HG03469 (cell line): ENCODE measurements around the gene AFP.

Experiments used
- ATAC-seq: cut with Tn5 transposase; IDR thresholded peaks from one replicate; pipeline ENCODE4 v1.9.1; 2021; ENCODE audit warnings: mild to moderate bottlenecking, moderate library complexity, moderate number of reproducible peaks; ENCODE audit not compliant: unreplicated experiment

The AFP gene

DNA sequence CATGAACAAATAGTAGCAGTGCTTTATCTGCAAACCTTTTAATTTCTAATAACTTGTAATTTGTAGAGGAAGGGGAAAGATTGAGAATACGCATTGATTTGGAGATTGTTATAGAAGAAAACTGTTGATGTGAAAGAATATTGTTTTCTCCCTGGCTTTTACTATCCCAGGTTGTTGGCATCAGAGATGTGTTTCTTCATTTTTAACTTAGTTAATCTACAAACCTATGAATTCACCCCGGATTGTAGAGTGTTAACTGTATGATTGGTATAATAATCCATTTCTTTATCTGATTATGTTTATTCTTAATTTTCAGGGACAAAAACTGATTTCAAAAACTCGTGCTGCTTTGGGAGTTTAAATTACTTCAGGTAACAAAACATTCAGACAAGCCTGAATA lies 18.9 kb downstream of the AFP start:
- ATAC-seq: no peak

DNA sequence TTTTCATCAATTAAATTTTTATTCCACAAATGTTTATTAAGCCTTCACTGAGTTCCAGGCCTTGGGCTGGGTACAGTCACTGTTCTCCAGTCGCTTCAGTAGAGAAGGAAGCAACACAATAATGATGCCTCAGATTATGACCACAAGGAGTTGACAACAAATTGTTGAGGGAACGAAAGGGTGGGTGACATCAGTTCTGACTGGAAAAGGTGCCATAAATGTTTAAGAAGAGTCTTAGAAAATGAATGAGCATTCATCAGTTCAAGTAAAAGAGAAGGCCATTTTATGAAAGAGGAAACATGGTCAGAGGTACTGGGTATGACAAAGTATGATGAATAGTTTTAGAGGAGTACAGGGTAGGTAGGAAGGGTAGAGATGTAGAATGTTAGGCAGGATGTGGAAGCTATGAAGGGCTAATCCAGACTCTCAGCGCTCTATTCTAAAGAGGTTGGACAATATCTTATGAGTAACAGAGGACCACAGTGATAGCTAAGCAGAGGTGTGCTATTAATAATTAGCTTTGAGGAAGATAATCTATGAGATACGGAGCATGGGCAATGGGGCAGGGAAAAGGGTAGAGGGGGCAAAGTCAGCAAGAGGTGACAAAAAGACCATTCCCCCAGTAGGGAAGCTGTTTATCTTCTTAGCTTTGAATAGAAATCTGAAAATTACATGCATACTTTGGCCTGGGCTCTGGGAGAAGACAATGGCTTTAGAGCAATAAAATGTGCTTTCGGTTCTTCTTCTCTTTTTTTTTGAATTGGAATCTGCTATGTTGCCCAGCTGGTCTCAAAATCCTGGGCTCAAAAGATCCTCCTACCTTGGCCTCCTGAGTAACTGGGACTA lies 20.4 kb downstream of the AFP start:
- ATAC-seq: no peak

DNA sequence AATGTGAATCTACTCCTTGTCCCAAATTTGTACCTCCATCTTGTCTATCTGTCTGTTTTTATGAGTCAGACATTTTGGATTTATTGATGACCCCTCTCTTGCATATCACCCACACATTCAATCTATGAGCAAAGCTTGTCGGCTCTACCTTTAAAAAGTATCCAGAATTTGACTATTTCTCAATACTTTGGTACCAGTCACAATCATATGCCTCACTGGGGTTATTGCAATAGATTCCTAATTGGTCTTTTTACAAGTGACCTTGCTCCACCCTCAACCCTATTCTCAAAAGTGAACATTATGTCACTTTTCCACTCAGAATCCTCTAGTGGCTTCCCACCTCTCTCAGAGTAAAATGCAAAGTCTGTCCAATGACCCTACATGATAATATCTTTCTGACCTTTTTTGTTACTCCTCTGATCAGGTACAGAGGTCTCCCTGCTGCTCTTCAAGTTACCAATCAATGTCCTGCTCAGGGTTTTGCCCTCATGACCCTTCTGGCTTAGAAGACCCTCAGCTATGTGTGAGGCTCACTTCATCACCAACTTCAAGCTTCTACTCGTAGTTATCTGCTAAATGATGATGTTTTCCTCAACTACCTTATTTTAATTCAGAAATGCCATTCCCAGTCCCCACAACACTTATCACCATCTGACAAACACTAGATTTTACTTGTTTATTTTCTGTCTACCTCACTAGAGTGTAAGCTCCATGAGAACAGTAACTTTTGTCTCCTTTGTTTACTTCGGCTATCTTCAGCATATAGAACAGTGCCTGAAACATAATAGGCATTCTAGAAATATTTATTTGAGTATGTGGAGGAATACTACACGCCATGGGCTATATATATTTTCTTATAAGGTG lies 22.4 kb downstream of the AFP start:
- no peak for ATAC-seq

DNA sequence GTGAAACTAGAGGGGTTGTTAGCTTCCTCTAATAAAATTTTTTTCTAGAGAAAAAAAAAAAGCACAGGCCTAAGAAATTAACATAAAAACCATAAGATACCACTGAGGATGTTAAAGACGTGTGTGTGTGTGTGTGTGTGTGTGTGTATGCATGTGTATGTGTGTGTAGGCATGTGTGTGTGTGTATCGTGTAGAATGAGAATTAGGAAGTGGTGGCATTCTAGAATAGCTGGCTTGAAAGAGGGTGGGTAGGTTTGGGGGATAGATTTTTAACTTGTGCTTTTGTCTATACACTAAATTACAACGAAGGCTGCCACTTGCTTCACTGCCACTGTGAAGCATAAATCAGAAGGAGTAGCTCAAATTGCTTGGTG lies 23.0 kb downstream of the AFP start:
- ATAC-seq: no peak

DNA sequence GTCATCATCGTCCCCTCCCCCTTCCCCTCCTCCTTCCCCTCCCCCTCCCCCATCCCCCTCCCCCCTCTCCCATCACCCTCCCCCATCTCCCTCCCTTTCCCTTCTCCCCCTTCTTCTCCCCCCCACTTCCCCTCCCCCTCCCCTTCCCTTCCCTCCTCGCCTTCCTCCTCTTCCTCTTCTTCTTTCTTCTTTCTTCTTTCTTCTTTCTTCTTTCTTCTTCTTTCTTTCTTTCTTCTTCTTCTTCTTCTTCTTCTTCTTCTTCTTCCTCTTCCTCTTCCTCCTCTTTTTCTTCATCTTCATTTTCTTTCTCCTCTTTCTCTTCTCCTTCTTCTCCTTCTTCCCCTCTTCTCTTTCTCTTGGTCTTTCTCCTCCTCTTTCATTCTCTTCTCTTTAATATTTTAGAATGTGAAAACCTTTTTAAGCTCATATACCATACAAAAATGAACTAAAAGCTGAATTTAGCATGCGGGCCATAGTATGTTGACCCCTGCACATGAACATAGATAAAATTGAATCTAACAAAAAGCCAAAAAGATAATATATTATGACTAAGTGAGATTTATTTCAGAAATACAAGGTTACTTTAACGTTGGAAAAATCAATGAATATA lies 25.0 kb downstream of the AFP start:
- ATAC-seq: no peak

DNA sequence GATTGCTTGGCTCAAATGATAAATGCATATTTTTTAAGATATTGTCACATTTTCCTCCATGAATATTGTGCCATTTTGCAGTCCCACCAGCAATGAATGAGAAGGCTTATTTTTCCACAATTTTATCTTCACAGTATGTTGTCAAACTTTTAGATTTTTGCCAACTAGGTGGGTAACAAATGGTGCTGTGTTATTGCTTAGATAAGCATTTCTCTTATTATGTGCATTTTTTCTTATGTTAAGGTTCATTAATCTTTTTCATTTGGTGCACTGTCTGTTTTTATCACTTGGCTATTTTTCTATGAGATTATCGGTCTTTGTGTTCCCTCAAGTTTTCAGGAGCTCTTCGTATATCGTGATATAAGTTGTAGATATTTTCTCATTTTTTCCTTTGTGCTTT lies 32.1 kb downstream of the AFP start:
- ATAC-seq: no peak

DNA sequence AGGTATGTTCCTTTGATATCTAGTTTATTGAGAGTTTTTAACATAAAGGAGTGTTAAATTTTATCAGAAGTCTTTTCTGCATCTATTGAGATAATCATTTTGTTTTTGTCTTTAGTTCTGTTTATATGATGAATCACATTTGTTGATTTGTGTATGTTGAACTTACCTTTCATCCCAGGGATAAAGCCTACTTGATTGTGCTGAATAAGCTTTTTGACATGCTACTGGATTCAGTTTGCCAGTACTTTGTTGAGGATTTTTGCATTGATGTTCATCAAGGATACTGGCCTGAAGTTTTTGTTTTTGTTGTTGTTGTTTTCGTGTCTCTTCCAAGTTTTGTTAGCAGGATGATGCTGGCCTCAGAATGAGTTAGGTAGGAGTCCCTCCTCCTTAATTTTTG lies 34.7 kb downstream of the AFP start:
- no peak for ATAC-seq

DNA sequence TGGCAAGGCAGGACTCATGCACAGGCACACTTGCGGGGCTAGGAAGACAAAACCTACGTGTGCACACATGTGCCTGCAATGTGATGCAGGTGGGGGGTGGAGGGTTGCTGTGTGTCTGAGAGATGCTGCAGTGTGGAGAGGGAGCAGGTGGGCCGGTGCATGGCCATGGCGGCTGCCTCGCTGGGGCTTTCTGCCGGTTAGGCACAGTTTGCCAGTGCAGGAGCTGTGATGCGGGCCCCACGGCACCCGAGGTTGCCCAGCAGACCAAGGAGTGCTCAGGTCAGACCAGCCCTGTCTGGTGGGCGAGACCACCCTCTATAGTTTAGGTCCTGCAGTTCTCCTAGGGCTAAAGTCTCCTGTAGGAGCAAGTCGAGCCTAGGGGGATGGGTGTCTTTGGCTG lies 41.2 kb downstream of the AFP start:
- ATAC-seq: no peak

DNA sequence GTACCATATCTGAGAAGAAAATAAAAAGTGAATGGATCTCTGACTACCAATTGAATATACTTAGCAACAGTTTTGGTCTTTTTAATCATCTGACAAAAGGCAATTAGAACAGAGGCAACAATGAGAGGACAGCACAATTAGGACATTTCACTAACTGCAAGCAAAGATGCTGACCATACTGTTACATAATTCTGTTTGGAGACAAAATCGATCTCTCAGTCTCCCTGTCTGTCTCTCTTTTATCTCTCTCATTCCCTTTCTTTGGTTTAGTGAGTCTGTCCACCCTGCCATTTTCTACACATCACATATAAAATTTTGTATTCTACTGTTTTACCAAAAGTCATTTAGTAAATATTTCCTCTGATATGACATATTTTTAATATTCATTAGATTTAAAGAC lies 43.3 kb downstream of the AFP start:
- ATAC-seq: no peak

DNA sequence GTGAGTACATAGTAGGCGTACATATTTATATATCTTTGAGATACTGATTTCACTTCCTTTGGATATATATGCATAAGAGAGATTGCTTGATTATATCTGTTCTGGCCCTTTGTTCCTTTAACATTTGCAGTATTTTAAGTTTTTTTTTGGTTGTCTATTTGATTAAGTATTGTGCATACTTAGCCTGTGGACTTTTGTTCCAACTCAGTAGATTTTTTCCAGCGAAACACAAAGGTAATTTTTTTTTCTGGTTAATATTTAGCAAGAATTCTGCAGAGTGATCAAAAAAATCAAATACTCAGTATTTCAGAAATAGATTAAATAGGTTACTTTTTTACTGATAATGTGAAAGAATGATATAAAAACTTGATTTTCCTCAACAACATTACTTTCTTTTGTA lies 45.3 kb downstream of the AFP start, which contains the start of gene AFM:
AFM (plus strand) TSS at position 388 of the 400 bp plus-strand sequence. CDS start 31 bp downstream, outside the sequence.
- no peak for ATAC-seq

DNA sequence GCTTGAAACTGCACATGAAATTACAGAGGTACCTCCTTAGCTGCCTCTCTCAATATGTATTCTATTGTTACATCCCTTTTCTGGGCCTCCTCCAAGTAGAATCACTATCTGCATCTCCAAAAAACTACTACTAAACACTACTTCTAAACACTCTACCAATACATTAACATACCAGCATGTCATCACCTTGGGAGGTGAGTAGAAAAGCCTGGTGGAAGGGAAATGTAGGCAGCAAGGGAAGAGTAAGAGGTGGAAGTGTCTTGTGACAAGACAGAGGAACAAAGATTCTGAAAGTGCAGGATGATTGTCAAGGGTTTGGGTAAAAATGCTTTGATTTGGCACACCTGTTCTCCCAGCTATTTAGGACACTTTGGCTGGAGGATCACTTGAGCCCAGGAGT lies 49.1 kb downstream of the AFP start:
- no peak for ATAC-seq

DNA sequence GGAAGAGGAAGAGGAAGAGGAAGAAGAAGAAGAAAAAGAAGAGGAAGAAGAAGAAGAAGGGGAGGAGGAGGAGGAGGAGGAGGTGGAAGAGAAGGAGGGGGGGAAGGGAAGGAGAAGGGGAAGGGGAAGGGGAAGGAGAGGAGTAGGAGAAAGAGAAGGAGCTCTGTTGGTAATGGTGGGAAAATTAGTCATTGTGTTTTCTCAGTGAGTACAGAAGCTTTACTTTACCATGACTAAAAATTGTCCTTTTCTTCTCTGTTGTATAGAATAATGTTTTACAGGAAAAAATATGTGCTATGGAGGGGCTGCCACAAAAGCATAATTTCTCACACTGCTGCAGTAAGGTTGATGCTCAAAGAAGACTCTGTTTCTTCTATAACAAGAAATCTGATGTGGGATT lies 49.6 kb downstream of the AFP start:
- ATAC-seq: no peak

DNA sequence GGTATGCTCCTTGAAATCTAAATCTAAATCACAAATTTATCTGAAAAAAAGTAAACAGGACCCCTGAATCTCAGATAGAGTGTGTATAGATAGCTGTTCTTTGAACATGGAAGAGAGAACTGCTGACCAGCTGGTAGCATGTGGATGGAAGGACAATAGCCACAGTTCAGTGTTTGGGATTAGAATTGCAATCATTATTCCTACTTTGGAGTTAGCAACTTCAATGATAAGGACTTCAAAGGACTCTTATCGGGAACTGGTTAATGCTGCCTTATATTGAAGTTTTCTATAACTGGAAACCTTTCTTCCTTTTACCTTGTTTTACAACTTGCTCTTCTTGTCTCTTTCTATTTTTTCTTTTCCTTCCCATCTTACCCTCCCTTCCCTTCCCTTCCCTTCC lies 50.5 kb downstream of the AFP start:
- no peak for ATAC-seq

DNA sequence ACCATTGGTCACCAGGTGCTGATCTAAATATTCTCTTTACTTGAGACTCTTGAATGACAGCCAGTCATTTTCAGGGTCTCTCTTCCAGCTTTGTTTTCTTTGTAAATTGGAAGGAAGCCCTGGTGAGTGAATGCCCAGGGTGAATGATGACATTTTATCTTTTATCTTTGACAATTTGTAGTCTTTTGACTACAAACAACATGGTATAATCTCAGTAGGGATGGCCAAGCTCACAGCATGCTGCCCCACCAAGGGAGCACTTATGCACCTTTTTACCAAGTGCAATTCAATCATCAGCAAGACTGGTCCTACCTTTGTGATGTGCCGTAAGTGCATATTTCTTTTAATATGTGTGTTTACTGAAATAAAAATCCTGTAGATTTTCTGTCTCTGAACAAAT lies 51.2 kb downstream of the AFP start:
- ATAC-seq: no peak

DNA sequence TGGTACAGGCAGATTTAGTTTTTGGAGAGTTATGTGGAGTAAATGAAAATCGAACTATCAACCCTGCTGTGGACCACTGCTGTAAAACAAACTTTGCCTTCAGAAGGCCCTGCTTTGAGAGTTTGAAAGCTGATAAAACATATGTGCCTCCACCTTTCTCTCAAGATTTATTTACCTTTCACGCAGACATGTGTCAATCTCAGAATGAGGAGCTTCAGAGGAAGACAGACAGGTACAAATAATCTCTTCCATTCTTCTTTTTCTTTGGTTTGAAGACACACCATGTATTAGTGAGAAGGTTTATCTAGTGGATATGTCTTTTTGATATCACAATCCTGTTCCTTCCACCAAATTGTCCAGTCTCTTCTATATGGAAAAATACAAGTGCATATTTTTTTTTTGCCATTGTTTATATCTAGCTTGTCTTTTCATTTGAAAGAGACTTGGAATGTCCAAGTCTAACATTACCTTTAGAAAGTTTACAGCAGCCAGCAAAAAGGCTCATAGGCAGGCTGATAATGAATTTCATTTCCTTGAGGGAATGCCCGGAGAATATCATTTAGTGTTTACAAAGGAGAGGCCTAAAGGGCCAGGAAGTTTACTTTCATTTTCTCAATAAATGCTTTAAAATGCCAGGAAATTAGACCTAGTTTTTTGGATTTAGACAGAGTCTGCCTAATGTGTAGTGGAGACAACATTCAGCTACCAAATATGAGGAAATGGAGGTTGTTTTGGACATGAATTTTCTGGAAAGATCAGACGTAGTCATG lies 64.2 kb downstream of the AFP start:
- no peak for ATAC-seq

DNA sequence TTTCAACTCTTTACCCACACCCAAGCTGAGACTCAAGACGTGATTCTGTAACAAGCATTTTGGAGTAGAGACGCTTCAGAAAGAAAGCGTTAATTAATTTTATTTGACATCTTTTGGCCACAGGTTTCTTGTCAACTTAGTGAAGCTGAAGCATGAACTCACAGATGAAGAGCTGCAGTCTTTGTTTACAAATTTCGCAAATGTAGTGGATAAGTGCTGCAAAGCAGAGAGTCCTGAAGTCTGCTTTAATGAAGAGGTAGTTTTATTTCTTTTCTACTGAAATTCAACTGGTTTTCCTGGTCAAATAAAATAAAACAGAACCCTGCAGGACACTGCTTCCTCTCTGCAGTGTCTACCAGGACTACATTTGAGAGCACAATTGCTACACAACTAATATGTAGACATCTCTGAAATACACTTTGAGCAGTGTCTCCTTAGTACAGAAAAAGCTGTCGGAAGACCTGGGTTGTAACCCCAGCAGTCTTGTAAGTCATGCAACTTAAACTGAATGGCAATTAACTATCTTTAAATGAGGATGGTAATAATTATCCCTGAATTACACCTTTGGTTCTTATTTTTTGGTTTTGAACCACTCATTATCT lies 65.7 kb downstream of the AFP start:
- no peak for ATAC-seq

DNA sequence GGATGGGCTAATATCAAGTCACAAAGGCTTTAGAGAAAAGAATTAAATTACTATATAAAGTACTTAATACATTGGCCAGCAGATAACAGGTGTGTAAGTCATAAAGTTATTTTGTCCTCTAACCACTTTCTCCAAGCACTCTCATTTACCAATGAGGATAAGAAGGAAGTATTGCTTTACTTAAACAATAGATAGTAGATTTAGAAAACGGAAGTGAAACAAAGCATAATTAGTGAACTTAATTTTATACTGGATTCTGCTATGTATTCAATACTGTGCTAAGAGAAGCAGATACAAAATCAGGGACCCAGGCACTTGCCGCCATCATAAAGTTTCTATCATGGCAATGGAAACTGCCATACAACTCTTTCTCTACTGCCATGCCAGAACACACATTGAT lies 69.5 kb downstream of the AFP start:
- ATAC-seq: no peak
